Adipocyte (in vitro differentiated cells): ENCODE results near the gene SIM1.
A peak's percentile ranks its signal among the peaks of the same experiment; 100 is the strongest.

Source experiments
- DNase-seq: peaks from one replicate; pipeline ENCODE4 v3.0.0-alpha.2; 2015; ENCODE audit warnings: low read depth
- H3K27me3 ChIP-seq: replicated peaks from 2 replicates; pipeline ENCODE4 v1.7.0; 2013; ENCODE audit warnings: mild to moderate bottlenecking, low read length, moderate library complexity; ENCODE audit not compliant: control insufficient read depth, insufficient read depth
- H3K36me3 ChIP-seq: 2 replicates; pipeline ENCODE4 v1.7.0; 2013; ENCODE audit warnings: low read length, mild to moderate bottlenecking, moderate library complexity; ENCODE audit not compliant: control insufficient read depth, insufficient read depth, severe bottlenecking
- H3K4me1 ChIP-seq: 2 replicates; pipeline ENCODE4 v1.7.0; 2013; ENCODE audit warnings: mild to moderate bottlenecking, low read length, moderate library complexity; ENCODE audit not compliant: control insufficient read depth, insufficient read depth
- H3K4me3 ChIP-seq: 2 replicates; pipeline ENCODE4 v1.7.0; 2013; ENCODE audit warnings: mild to moderate bottlenecking, low read length, moderate library complexity
- H3K9ac ChIP-seq: 2 replicates; pipeline ENCODE4 v1.7.0; 2013; ENCODE audit warnings: mild to moderate bottlenecking, low read length, moderate library complexity
- H3K9me3 ChIP-seq: 2 replicates; pipeline ENCODE4 v1.7.0; 2013; ENCODE audit warnings: mild to moderate bottlenecking, low read length, moderate library complexity; ENCODE audit not compliant: control insufficient read depth

SIM1 gene, protein sequence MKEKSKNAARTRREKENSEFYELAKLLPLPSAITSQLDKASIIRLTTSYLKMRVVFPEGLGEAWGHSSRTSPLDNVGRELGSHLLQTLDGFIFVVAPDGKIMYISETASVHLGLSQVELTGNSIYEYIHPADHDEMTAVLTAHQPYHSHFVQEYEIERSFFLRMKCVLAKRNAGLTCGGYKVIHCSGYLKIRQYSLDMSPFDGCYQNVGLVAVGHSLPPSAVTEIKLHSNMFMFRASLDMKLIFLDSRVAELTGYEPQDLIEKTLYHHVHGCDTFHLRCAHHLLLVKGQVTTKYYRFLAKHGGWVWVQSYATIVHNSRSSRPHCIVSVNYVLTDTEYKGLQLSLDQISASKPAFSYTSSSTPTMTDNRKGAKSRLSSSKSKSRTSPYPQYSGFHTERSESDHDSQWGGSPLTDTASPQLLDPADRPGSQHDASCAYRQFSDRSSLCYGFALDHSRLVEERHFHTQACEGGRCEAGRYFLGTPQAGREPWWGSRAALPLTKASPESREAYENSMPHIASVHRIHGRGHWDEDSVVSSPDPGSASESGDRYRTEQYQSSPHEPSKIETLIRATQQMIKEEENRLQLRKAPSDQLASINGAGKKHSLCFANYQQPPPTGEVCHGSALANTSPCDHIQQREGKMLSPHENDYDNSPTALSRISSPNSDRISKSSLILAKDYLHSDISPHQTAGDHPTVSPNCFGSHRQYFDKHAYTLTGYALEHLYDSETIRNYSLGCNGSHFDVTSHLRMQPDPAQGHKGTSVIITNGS

DNA sequence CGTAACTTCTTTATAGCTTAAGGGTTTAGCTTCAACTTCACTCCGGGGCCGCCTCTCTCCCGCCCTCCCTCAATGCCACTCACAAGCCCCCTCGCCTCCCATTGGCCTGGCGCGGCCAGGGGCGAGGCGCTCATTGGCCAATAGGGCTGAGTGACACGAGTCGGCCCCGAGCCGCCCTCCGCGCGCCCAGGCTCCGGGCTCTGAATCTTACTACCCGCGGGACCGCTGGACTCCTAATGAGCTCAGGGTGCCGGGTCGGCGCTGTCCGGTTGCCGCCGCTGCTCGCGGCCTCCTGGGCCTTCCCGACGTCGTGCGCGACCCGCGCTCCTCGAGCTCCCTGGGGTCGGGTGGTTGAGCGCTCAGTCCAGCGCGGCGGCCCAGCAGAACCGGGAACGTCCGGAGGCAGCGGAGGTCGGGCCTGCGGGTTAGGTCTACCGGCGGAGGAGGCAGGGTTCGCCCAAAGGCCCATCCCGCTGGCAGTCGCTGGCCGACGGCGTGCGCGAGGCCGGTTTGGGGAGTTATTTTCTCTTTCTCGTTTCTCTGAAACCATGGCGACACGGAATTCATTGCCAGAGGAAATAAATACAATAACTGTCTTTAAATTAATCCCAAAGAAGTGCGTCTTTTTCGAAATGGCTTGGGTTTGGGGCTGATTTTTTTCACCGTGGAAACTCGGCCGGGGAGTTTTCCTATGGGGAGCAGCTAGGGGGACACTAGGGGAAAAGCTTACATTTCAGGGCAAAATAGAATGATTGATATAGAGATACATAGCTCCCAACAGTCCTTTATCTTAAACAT is at the start of gene SIM1:
Gene SIM1, minus strand, starts transcription at position 19 of the 798 bp plus-strand sequence. CDS start 1,453 bp downstream, outside the sequence.
- H3K36me3 ChIP-seq, result no peaks in the 10 kb centered on the region
- peak; percentile 50 for DNase-seq

GRCh38 chr6:100512203-100512862 is 47.6 kb upstream of the SIM1 start:
- no peak overlapping the region for H3K4me3 ChIP-seq
- no peaks in the 10 kb centered on the region for H3K27me3 ChIP-seq
- peak; percentile 45 for DNase-seq
- no peaks in the 10 kb centered on the region for H3K4me1 ChIP-seq
- H3K9me3 ChIP-seq, result no peaks in the 10 kb centered on the region
- H3K9ac ChIP-seq, result no peak overlapping the region
- peaks cover 74% of the 10 kb centered on the region for H3K36me3 ChIP-seq

More for the DNA sequence above, at the start of gene SIM1:
- Histone ChIP-seq H3K9me3 (no peaks in the 10 kb centered on the region), H3K9ac (peak within 1 kb of the TSS; percentile 94), H3K27me3 (peaks cover 14% of the 10 kb centered on the region), H3K4me1 (peaks cover 15% of the 10 kb centered on the region), H3K4me3 (peak within 1 kb of the TSS; percentile 94)

DNA sequence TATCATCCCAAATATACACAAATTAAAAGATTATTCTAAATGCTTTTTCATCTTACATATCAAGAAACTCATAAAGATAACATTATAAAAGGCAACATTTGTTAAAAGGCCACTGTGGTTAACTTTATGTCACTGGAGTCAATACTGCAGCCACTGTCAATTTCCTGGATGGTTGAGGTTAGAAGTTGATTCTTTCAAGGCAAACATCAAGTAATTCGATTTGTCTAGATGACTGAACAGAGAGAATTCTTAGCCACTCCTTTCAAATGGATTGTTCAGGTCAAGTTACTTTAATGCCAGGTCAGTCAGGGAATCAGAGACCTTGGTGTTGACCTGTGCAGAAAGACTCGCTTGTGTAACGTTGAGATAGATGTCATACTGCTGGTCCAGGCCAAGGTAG is 44.4 kb upstream of the SIM1 start:
- no peak overlapping the region for H3K4me3 ChIP-seq
- H3K4me1 ChIP-seq, result peaks cover 14% of the 10 kb centered on the region
- no peak overlapping the region for H3K9ac ChIP-seq
- peaks cover 45% of the 10 kb centered on the region for H3K36me3 ChIP-seq
- DNase-seq, result no peak
- no peaks in the 10 kb centered on the region for H3K27me3 ChIP-seq
- no peaks in the 10 kb centered on the region for H3K9me3 ChIP-seq

DNA sequence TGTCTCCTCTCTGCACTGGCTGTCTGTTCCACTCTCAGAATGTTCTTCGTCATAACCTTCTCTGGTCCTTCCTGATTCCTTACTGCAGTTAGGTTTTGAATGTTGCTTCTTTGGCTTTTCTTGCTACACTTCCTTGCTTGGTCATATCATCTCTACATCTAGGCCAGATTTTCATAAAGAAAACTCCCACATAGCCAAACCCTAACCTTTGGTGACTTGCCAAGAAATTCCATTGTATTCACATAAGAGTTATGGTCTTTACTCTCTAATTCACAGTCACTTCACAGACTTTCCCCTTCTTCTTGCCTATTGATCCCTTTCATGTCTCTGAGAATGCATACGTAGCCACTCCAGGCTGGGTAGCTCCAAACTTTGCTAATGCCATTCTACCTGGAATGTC is 41.9 kb upstream of the SIM1 start:
- peak; percentile 24 for DNase-seq
- H3K4me3 ChIP-seq, result no peak overlapping the region
- no peak overlapping the region for H3K9ac ChIP-seq
- H3K9me3 ChIP-seq, result no peaks in the 10 kb centered on the region
- H3K4me1 ChIP-seq, result peaks cover 24% of the 10 kb centered on the region
- no peaks in the 10 kb centered on the region for H3K27me3 ChIP-seq
- H3K36me3 ChIP-seq, result peaks cover 33% of the 10 kb centered on the region

GRCh38 chr6:100504786-100505737 is 40.3 kb upstream of the SIM1 start:
- H3K4me1 ChIP-seq, result peaks cover 24% of the 10 kb centered on the region
- peak overlapping the region; percentile 9 for H3K9ac ChIP-seq
- peak overlapping the region; percentile 35 for H3K4me3 ChIP-seq
- H3K36me3 ChIP-seq, result peaks cover 18% of the 10 kb centered on the region
- no peaks in the 10 kb centered on the region for H3K27me3 ChIP-seq
- DNase-seq, result peak; percentile 78
- H3K9me3 ChIP-seq, result no peaks in the 10 kb centered on the region

DNA sequence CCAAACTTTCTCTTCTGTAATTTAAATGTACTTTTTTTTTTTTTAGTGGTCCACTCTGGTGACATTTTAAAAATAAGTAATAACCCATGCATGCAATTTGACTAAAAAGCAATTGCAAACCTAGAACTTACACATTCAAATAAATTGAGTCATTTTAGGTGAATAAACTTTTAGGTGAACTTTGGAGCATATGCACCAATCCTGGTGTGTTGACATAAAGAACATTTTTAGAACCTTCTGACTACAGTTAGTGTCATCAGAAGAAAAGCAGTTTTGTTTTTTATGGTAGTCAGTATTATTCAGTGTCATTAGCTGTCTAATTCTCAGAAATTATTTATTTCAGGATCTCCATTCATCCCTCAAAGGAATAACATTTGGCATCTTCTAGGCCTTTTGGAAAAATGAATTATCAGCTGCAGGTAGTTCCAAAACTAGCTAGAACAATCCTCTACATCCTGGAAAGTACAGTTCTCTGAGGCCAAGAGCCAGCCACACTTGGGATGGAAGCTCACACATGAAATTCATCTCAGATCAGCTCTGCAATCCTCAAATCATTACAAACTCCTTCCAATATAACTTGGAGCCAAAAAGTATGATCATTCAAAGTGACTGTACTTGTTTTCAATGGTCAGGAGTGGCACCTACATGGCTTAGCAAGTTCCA is 38.5 kb upstream of the SIM1 start:
- H3K36me3 ChIP-seq, result peaks cover 5% of the 10 kb centered on the region
- H3K4me3 ChIP-seq, result no peak overlapping the region
- H3K27me3 ChIP-seq, result no peaks in the 10 kb centered on the region
- peaks cover 3% of the 10 kb centered on the region for H3K9me3 ChIP-seq
- DNase-seq, result no peak
- no peak overlapping the region for H3K9ac ChIP-seq
- peaks cover 24% of the 10 kb centered on the region for H3K4me1 ChIP-seq

DNA sequence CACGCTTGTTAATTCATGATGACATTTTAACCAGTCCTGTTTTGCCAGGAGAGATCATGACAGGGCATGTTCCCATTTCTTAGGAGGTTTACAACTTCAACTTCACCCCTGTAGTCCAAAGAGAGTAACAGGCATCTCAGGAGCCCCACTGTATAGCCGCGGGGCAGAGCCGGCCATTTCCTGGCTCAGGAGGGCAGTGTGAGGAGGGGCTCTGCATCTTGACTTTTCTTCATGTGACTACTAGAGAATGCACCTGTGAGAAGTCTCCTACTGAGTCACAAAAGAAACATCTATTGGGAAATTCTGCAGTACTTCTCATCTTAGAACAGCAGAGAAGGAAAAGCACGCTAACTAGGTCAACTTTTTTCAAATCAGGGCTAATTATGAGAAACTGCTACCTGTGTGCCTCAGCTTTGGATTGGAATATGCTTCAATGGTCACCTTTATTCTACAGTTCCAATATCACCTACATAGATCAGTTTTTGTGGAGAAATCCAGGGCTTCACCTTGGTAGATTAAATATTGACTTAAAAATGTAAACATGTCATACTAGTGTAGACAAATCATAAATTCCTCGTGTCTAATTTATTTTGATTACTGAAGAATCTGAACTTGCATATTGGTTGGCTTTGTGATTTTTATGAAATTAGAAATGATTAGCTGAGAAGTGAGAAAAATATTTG is 28.6 kb upstream of the SIM1 start:
- Histone ChIP-seq H3K9ac (no peak overlapping the region), H3K4me3 (no peak overlapping the region), H3K4me1 (no peaks in the 10 kb centered on the region), H3K27me3 (no peaks in the 10 kb centered on the region), H3K36me3 (no peaks in the 10 kb centered on the region), H3K9me3 (no peaks in the 10 kb centered on the region)
- DNase-seq, result no peak

GRCh38 chr6:100491952-100492670 is 27.4 kb upstream of the SIM1 start:
- Histone ChIP-seq H3K9me3 (no peaks in the 10 kb centered on the region), H3K4me1 (peaks cover 3% of the 10 kb centered on the region), H3K27me3 (no peaks in the 10 kb centered on the region), H3K36me3 (no peaks in the 10 kb centered on the region), H3K9ac (no peak overlapping the region), H3K4me3 (no peak overlapping the region)
- DNase-seq, result no peak

DNA sequence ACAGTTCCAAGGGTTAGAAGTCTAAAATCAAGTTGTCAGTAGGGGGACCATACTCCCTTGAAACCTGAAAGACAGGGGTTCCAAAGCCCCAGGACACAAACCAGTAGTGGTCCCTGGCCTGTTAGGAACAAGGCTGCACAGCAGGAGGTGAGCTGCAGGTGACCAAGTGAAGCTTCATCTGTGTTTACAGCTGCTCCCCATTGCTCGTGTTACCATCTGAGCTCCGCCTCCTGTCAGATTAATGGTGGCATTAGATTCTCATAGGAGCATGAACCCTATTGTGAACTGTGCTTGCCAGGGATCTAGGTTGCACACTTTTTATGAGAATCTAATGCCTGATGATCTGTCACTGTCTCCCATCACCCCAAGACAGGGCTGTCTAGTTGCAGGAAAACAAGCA is 25.3 kb upstream of the SIM1 start:
- H3K27me3 ChIP-seq, result no peaks in the 10 kb centered on the region

More for the DNA sequence above, 25.3 kb upstream of the SIM1 start:
- Histone ChIP-seq H3K9ac (no peak overlapping the region), H3K36me3 (no peaks in the 10 kb centered on the region), H3K9me3 (no peaks in the 10 kb centered on the region), H3K4me3 (no peak overlapping the region), H3K4me1 (peaks cover 4% of the 10 kb centered on the region)
- DNase-seq, result no peak
